Measurements from ENCODE around the gene ARF3. TPM values are rescaled to one million over a fixed set of nuclear protein-coding genes. Genes with fewer than 3 reads are reported as not detected.
A peak's percentile ranks its signal among the peaks of the same experiment; 100 is the strongest.

The ARF3 gene
- total RNA-seq, 4 donors from 2014 or later, result 92.7 to 177 (median 136) TPM

DNA sequence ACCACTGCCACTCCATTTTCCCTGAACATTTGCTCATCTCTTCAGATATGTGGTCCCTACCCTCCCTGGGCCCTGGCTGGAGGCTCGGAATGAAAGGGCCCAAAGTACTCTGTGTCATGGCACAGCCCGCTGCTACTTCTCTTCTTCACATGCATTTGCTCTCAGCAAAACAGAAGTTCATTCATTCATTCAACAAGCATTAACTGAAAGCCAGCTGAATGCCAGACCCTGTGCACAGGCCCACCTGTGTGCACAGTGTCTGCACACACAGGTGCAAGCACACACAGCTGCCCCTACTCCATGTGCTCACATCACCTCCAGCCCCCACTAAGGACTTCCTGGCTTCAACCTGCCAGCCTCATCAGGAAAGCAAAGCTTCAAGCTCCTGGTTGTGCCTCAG lies 28.6 kb upstream of the ARF3 start:
- intact Hi-C loops (cut with DNase I), result loop anchor here (5.0 kb wide), 1 partner anchor 129 kb away; no protein-coding TSS in a partner anchor
- H3K27ac ChIP-seq, result no peak overlapping the region
- WGBS, 2 donors, result 75 to 80% methylated on average over 2 of the region's 2 CpGs

GRCh38 chr12:48985475-48985897 lies 28.2 kb upstream of the ARF3 start:
- DNase-seq, result no peak
- H3K27me3 ChIP-seq, result peaks cover 6% of the 10 kb centered on the region
- H3K27ac ChIP-seq, result no peak overlapping the region
- 25 to 30% methylated on average over 9 of the region's 10 CpGs for WGBS, 2 donors
- H3K4me3 ChIP-seq (replicated peaks in 1 of 3), result no peak overlapping the region
- peaks cover 9 to 12% of the 10 kb centered on the region in 2 donors for H3K4me1 ChIP-seq
- no peaks in the 10 kb centered on the region for H3K36me3 ChIP-seq
- intact Hi-C loops (cut with DNase I), result loop anchor here (5.0 kb wide), 1 partner anchor 128 kb away; no protein-coding TSS in a partner anchor
- H3K9me3 ChIP-seq, result no peaks in the 10 kb centered on the region
- TF ChIP-seq POLR2A (IDR thresholded peaks at IDR 0.05), result no peak

More for the DNA sequence above, 28.6 kb upstream of the ARF3 start:
- peaks cover 6% of the 10 kb centered on the region for H3K27me3 ChIP-seq
- no peak overlapping the region for H3K4me3 ChIP-seq (replicated peaks in 1 of 3)
- no peaks in the 10 kb centered on the region for H3K36me3 ChIP-seq
- TF ChIP-seq CTCF (IDR thresholded peaks at IDR 0.05), result no peak
- TF ChIP-seq POLR2A (IDR thresholded peaks at IDR 0.05), result no peak
- H3K9me3 ChIP-seq, result no peaks in the 10 kb centered on the region
- no peak for DNase-seq
- peaks cover 4 to 8% of the 10 kb centered on the region in 2 donors for H3K4me1 ChIP-seq

GRCh38 chr12:48982397-48983080 lies 25.3 kb upstream of the ARF3 start:
- no peak overlapping the region for H3K27ac ChIP-seq
- no peaks in the 10 kb centered on the region for H3K9me3 ChIP-seq
- WGBS, 2 donors, result 50 to 62% methylated on average over 6 of the region's 6 CpGs
- no peak for DNase-seq
- intact Hi-C loops (cut with DNase I), result no loop called here
- peaks cover 28% of the 10 kb centered on the region for H3K27me3 ChIP-seq
- no peak for TF ChIP-seq POLR2A (IDR thresholded peaks at IDR 0.05)
- no peak for TF ChIP-seq CTCF (IDR thresholded peaks at IDR 0.05)
- H3K4me1 ChIP-seq, result peaks cover 37 to 42% of the 10 kb centered on the region in 2 donors
- H3K4me3 ChIP-seq (replicated peaks in 1 of 3), result no peak overlapping the region
- no peaks in the 10 kb centered on the region for H3K36me3 ChIP-seq

DNA sequence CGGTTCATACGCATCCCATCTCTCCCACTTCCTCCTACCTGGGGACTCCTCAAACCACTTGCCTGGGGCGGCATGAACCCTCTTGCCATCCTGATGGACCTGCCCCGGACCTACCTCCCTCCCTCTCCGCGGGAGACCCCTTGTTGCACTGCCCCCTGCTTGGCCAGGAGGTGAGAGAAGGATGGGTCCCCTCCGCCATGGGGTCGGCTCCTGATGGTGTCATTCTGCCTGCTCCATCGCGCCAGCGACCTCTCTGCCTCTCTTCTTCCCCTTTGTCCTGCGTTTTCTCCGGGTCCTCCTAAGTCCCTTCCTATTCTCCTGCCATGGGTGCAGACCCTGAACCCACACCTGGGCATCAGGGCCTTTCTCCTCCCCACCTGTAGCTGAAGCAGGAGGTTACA lies 24.5 kb upstream of the ARF3 start:
- Histone ChIP-seq H3K4me1 (peaks cover 37 to 42% of the 10 kb centered on the region in 2 donors), H3K4me3 (replicated peaks in 1 of 3) (no peak overlapping the region), H3K36me3 (no peaks in the 10 kb centered on the region), H3K27me3 (peaks cover 34% of the 10 kb centered on the region), H3K27ac (no peak overlapping the region), H3K9me3 (no peaks in the 10 kb centered on the region)
- no peak for DNase-seq
- 10 to 11% methylated on average over 13 of the region's 13 CpGs for WGBS, 2 donors
- TF ChIP-seq POLR2A (IDR thresholded peaks at IDR 0.05) (no peak), CTCF (IDR thresholded peaks at IDR 0.05) (no peak)
- intact Hi-C loops (cut with DNase I), result no loop called here

- 5 to 6% methylated on average over 25 to 26 of the region's 91 CpGs for WGBS, 2 donors
- TF ChIP-seq POLR2A (IDR thresholded peaks at IDR 0.05) (no peak), CTCF (IDR thresholded peaks at IDR 0.05) (peak in 1 of 6 experiments; percentile 12)
- Histone ChIP-seq H3K9me3 (no peaks in the 10 kb centered on the region), H3K27me3 (peaks cover 34% of the 10 kb centered on the region), H3K27ac (no peak overlapping the region), H3K4me1 (peaks cover 37 to 42% of the 10 kb centered on the region in 2 donors), H3K36me3 (no peaks in the 10 kb centered on the region), H3K4me3 (replicated peaks in 1 of 3) (peak overlapping the region in 1 of 3 donors; percentile 12)
- intact Hi-C loops (cut with DNase I), result no loop called here
- DNase-seq, result peak in 1 of 2 donors; percentile 31
Measured at GRCh38 chr12:48980953-48981756, 23.9 kb upstream of the ARF3 start.
